CD4-positive, alpha-beta T cell treated with Interferon alpha-2 for 1 hour (primary cell): Measurements from ENCODE around the gene SPIN4.
A peak's percentile ranks its signal among the peaks of the same experiment; 100 is the strongest.
"Not testable (repeated sequence)": the region's sequence is repeated elsewhere in the genome, so short reads cannot be mapped to it uniquely, and the experiment has no call there.

Experiments used
- DNase-seq, 2 donors: peaks; one replicate each; pipeline ENCODE4 v3.0.0-alpha.2; 2020 to 2022

Gene SPIN4

DNA sequence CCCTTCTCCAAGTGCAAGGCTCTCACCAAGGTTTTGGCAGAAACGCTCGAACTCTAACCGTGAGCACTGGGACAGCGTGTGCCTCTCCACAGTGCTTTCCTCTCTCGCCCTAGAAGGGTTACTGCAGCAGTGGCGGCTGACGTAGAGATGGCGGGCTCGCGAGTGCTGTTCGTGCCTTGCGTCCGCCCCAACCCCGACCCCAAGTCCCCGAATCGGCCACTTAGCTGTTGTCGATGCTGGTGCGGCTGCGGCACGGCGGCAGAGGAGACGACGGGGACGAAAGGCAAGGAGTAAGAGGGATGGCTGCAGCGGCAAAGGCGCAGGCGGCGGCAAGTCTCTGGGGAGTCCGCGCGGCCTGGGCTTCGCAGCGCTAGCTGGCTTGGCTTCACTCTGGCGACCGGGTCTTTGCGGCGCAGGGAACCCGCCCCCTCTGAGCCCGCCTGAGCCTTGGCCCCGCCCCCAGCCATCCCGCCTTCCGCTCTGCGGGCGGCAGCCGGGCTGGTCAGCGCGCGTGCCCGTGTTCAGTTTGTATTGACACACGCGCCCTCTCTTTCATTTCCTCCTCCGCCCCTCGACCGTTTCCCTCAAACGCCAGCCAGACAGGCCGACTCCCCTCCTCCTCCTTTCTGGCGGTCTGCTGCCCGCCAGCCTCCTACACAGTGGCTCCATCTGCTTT, at the start of gene SPIN4:
SPIN4 (minus strand) TSS at position 392 of the 676 bp plus-strand sequence. CDS start 513 bp downstream, outside the sequence.
- peak; percentile 73 to 74 for DNase-seq

GRCh38 chrX:63400340-63400739, 49.2 kb upstream of the SPIN4 start:
- no peak for DNase-seq

- DNase-seq = no peak
Measured at GRCh38 chrX:63394872-63395271, 43.7 kb upstream of the SPIN4 start.

DNA sequence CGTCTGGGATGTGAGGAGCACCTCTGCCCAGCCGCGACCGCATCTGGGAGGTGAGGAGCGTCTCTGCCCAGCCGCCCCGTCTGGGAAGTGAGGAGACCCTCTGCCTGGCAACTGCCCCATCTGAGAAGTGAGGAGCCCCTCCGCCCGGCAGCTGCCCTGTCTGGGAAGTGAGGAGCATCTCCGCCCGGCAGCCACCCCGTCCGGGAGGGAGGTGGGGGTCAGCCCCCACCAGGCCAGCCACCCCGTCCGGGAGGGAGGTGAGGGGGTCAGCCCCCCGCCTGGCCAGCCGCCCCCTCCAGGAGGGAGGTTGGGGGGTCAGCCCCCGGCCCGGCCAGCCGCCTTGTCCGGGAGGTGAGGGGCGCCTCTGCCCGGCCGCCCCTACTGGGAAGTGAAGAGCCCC, 42.0 kb upstream of the SPIN4 start:
- not testable (repeated sequence) for DNase-seq

GRCh38 chrX:63387411-63387810, 36.3 kb upstream of the SPIN4 start:
- DNase-seq = no peak

DNA sequence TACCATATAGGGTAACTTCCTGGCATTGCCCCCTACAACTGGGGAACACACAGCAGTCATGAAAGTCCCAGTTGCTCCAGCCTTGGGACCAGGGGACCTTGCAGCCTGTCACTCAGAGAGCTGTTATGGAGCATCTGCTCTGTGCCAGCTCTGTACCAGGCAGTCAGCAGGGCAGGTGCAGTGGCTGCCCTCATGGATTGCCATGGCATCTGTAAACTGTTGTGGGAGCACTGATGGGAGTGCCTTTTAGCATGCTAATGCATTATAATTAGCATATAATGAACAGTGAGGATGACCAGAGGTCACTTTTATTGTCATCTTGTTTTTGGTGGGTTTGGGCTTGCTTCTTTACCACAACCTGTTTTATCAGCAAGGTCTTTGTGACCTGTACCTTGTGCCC, 33.1 kb upstream of the SPIN4 start:
- not testable (repeated sequence) for DNase-seq

- not testable (repeated sequence) for DNase-seq
Measured at GRCh38 chrX:63373012-63373411, 21.9 kb upstream of the SPIN4 start.

DNA sequence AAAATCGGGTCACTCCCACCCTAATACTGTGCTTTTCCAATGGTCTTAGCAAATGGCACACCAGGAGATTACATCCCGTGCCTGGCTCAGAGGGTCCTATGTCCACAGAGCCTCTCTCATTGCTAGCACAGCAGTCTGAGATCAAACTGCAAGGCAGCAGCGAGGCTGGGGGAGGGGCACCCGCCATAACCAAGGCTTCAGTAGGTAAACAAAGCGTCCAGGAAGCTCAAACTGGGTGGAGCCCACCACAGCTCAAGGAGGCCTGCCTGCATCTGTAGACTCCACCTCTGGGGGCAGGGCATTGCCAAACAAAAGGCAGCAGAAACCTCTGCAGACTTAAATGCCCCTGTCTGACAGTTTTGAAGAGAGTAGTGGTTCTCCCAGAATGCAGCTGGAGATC, 16.6 kb upstream of the SPIN4 start:
- DNase-seq = not testable (repeated sequence)

GRCh38 chrX:63363788-63364187, 12.7 kb upstream of the SPIN4 start:
- no peak for DNase-seq

GRCh38 chrX:63361494-63361893, 10.4 kb upstream of the SPIN4 start:
- no peak for DNase-seq

- DNase-seq = no peak
Measured at GRCh38 chrX:63354484-63354883, 3.4 kb upstream of the SPIN4 start.

GRCh38 chrX:63350465-63350877, 661 bp downstream of the SPIN4 start:
- DNase-seq = peak in 1 of 2 donors; percentile 19

GRCh38 chrX:63349307-63349706, 1.8 kb downstream of the SPIN4 start:
- no peak for DNase-seq

- DNase-seq = peak in 1 of 2 donors; percentile 22
Measured at GRCh38 chrX:63330681-63331080, 20.5 kb downstream of the SPIN4 start.

DNA sequence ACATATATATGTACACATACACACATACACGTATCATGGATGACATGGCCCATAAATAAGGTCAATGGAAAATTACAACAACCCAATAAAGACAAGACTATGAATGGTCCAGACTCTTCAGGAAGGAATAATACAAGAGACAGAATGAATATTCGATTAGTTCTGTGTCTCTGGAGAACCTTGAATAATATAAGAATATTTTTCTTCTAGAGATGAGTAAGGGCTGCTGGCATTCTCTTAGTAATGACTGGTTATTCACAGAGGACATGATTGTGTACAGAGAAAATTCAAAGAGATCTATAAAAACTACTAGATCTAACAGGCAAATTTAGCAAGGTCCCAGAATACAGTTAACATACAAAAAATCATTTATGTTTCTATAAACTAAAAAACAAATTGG, 23.3 kb downstream of the SPIN4 start:
- no peak for DNase-seq

DNA sequence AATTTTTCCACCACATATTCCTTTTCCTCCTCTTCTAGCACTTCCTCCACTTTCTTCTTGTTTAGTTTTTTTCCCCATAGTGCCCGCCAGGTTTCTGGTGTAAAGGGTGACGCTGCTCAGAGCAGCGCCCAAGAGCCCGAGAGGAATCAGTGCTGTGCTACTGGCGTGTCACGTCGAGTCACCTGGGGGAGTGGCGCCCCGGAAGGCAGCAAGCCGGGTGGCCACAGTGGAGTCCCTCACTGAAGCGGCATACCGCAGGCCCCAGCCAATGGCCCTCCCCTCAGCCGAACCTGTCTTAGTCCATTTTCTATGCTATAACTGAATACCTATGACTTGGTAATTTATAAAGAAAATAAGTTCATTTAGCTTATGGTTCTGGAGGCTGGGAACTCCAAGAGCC, 51.5 kb downstream of the SPIN4 start:
- no peak for DNase-seq
